ENCODE measurements around the gene DPP3.
"Not testable (repeated sequence)": the region's sequence is repeated elsewhere in the genome, so short reads cannot be mapped to it uniquely, and the experiment has no call there.

The DPP3 gene

DNA sequence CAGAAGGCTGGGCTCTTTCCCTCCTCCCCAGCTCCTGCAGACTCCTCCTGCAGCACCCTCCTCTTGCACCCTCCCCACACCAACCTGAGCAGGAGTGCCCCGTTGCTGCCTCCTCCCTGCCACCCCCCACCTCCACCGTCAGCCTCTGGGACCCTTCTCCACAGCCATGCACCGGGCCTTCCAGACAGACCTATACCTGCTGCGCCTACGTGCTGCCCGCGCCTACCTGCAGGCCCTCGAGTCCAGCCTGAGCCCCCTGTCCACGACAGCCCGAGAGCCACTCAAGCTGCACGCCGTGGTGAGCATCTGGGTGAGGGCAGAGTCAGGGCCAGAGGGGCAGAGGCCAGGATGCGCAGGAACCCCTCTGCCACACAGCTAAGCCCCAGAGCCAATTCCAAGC, 49.4 kb downstream of the DPP3 start:
- no peak overlapping the region for H3K9ac ChIP-seq
- H3K4me2 ChIP-seq: no peak overlapping the region

DNA sequence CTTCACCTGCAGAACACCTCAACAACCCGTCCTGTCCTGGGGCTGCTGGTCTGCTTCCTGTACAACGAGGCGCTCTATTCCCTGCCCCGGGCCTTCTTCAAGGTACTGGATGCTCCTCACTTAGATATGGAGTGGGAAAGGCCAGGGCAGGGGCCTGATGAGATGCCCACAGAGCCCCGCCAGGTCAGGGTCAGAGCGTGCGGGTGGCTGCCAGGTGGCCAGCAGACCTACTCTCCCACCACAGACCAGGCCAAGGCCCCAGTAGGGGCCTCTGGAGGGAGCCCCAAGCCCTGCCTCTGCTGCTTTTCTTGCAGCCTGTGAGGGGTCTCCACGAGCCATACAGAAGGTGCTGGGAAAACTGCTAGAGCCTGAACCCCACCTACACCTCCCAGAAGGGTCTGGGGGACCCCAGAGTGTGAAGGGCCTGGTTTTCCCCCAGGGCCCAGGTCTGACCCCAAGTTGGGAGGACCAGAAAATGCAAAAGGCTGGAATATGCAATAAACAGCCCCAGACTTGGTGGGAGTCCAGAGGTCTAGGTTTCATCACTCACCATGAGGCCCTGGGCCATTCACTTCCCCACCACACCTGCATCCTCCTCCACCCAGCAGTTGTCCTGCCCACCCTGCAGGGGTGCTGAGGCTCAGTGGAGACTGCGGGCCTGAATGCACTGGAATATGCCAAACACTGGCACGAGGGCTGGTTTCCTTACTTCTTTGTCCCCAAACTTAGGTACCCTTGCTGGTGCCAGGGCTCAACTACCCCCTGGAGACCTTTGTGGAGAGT, 50.9 kb downstream of the DPP3 start:
- no peak for TF ChIP-seq Cebpa-rat (IDR thresholded peaks at IDR 0.05)
- no peaks in the 10 kb centered on the region for H3K9me3 ChIP-seq (replicated peaks in 1 of 11)
- H3K27ac ChIP-seq: no peak overlapping the region
- H3K4me2 ChIP-seq: no peak overlapping the region
- H3K4me1 ChIP-seq: 0 out of 20 replicates have a peak, but pooled peaks cover 0 to 5% (median 0%) of the 10 kb centered on the region in 10 experiments
- 0 out of 22 replicates have a peak overlapping the region, but pooled peaks of 1 of the 11 experiments have one; percentile 18 for H3K9ac ChIP-seq
- H4K20me1 ChIP-seq: peaks cover 0 to 18% (median 0%) of the 10 kb centered on the region in 11 experiments; a peak in 2 of 22 replicates
- H3K36me3 ChIP-seq: peaks cover 13 to 64% (median 27%) of the 10 kb centered on the region in 11 experiments; a peak in 20 of 22 replicates
- H3K27me3 ChIP-seq: no peaks in the 10 kb centered on the region
- H3K4me3 ChIP-seq: no peak overlapping the region

More for the DNA sequence above, 49.4 kb downstream of the DPP3 start:
- TF ChIP-seq Cebpa-rat (IDR thresholded peaks at IDR 0.05): no peak
- peaks cover 0 to 18% (median 0%) of the 10 kb centered on the region in 11 experiments; a peak in 2 of 22 replicates for H4K20me1 ChIP-seq
- H3K27me3 ChIP-seq: no peaks in the 10 kb centered on the region
- no peaks in the 10 kb centered on the region for H3K9me3 ChIP-seq (replicated peaks in 1 of 11)
- H3K4me1 ChIP-seq: 0 out of 20 replicates have a peak, but pooled peaks cover 0 to 5% (median 0%) of the 10 kb centered on the region in 10 experiments
- no peak overlapping the region for H3K27ac ChIP-seq
- no peak overlapping the region for H3K4me3 ChIP-seq
- H3K36me3 ChIP-seq: peaks cover 5 to 56% (median 19%) of the 10 kb centered on the region in 11 experiments; a peak in 16 of 22 replicates

DNA sequence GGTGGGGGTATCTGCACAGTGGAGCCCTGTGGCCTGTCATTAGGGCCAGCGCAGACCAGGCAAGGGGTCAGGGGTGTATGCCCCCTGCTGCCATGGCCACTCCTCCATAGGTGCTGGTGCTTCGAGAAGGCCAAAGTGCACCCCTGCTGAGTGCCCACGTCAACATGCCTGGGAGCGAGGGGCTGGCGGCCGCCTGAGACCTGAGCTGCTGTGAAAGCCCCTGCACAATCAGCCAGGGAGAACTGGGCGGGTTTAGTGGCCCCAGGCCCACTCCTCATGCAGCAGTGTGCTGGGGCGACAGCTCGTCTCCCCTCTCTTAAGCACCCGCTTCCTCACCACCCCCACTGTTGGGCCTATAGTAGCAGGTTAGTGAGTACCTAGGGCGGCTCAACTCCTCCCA, 51.6 kb downstream of the DPP3 start:
- no peak overlapping the region for H3K27ac ChIP-seq
- no peak for TF ChIP-seq Cebpa-rat (IDR thresholded peaks at IDR 0.05)

DNA sequence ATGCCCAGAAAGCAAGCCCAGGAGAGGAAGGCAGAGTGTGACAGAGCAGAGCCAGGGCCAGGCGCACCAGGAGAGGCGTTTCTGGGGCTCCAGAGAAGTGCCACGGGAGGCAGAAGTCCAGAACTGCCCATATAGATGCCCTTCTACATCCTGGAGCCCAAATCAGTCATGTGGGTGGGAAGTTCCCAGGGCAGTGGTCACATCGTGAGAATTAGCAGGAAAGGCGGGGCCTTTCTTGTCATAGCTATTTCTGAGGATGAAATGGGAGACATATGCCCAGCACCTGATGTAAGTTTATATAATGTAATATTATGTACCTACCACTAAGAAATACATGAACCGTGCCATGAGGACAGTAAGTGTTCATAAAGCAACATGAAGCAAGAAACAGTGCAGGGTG, 52.5 kb downstream of the DPP3 start:
- peak overlapping the region in 1 of 11 experiments; percentile 31; a peak in 1 of 22 replicates for H3K9ac ChIP-seq
- H3K4me3 ChIP-seq: no peak overlapping the region
- peaks cover 19 to 62% (median 30%) of the 10 kb centered on the region in 11 experiments for H3K36me3 ChIP-seq
- TF ChIP-seq Cebpa-rat (IDR thresholded peaks at IDR 0.05): no peak
- H3K27ac ChIP-seq: no peak overlapping the region
- H3K4me2 ChIP-seq: no peak overlapping the region
- H3K4me1 ChIP-seq: 0 out of 20 replicates have a peak, but pooled peaks cover 0 to 5% (median 0%) of the 10 kb centered on the region in 10 experiments
- no peaks in the 10 kb centered on the region for H3K27me3 ChIP-seq
- no peaks in the 10 kb centered on the region for H3K9me3 ChIP-seq (replicated peaks in 1 of 11)
- peaks cover 0 to 18% (median 0%) of the 10 kb centered on the region in 11 experiments; a peak in 2 of 22 replicates for H4K20me1 ChIP-seq

More for the DNA sequence above, 51.6 kb downstream of the DPP3 start:
- Histone ChIP-seq H4K20me1 (peaks cover 0 to 18% (median 0%) of the 10 kb centered on the region in 11 experiments; a peak in 2 of 22 replicates), H3K9me3 (replicated peaks in 1 of 11) (no peaks in the 10 kb centered on the region), H3K4me3 (no peak overlapping the region), H3K27me3 (no peaks in the 10 kb centered on the region), H3K9ac (no peak overlapping the region), H3K4me1 (0 out of 20 replicates have a peak, but pooled peaks cover 0 to 5% (median 0%) of the 10 kb centered on the region in 10 experiments), H3K4me2 (no peak overlapping the region), H3K36me3 (peaks cover 17 to 64% (median 30%) of the 10 kb centered on the region in 11 experiments)

DNA sequence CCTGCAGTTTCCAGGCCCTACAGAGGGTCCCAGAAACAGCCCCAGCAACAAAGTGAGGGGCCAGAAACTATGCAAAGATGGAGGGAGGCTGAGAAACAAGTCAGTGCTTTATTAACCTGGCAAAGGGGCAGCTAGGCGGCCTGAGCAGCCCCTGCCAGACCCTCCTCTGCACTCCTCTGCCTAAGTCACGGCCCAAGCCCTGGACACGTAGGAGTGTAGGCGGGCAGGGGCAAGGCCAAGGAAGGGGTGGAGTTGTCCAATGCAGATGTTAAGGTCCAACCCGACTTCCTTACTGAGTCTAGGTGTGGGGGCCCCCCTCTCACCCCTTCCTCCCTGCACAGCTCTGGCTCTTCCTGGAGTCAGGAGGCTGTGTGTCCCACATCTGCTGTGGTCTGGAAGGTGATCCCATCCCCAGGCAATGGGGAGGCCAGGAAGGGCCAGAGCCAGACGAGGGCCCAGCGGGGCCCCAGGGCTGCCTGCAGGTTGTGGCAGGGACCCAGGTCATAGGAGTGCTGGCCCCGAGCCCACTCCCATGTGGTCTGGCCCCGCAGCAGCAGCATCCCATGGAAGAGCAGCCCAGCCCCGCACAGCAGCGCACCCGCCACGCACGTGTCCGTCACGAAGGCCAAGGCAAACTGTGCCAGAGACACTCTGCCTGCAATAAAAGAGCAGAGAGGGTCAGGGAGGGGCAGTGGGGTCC, 59.1 kb downstream of the DPP3 start:
- no peaks in the 10 kb centered on the region for H3K9me3 ChIP-seq (replicated peaks in 1 of 11)
- H4K20me1 ChIP-seq: peaks cover 0 to 30% (median 0%) of the 10 kb centered on the region in 11 experiments; a peak in 5 of 22 replicates
- H3K27me3 ChIP-seq: no peaks in the 10 kb centered on the region
- no peak overlapping the region for H3K4me2 ChIP-seq
- peak overlapping the region in 1 of 11 experiments; percentile 7; a peak in 1 of 22 replicates for H3K27ac ChIP-seq
- H3K36me3 ChIP-seq: peaks cover 51 to 85% (median 75%) of the 10 kb centered on the region in 11 experiments
- no peak for TF ChIP-seq Cebpa-rat (IDR thresholded peaks at IDR 0.05)
- H3K4me1 ChIP-seq: peaks cover 17 to 28% (median 26%) of the 10 kb centered on the region in 10 experiments
- H3K4me3 ChIP-seq: no peak overlapping the region
- H3K9ac ChIP-seq: no peak overlapping the region

DNA sequence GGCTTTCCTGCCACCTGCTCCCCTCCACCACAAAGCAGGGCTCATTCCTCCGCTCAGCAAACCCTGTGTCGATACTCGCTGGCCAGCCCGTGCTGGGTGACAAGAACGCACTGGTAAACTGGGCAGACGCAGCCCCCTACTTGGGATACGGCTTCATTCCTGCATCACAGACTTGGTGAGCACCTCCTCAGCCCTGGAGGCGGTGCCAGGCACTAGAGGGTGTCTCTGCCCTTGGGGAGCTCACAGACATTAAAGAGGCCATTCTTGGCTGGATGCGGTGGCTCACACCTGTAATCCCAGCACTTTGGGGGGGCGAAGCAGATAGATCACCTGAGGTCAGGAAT, 59.6 kb downstream of the DPP3 start:
- Histone ChIP-seq H3K27me3 (no peaks in the 10 kb centered on the region), H3K4me3 (no peak overlapping the region), H3K9ac (0 out of 22 replicates have a peak overlapping the region, but pooled peaks of 1 of the 11 experiments have one; percentile 9), H3K4me2 (no peak overlapping the region), H3K4me1 (peaks cover 22 to 33% (median 32%) of the 10 kb centered on the region in 10 experiments), H3K27ac (no peak overlapping the region), H3K36me3 (peaks cover 51 to 83% (median 73%) of the 10 kb centered on the region in 11 experiments), H3K9me3 (replicated peaks in 1 of 11) (no peaks in the 10 kb centered on the region), H4K20me1 (peaks cover 0 to 30% (median 0%) of the 10 kb centered on the region in 11 experiments; a peak in 5 of 22 replicates)
- TF ChIP-seq Cebpa-rat (IDR thresholded peaks at IDR 0.05): no peak

DNA sequence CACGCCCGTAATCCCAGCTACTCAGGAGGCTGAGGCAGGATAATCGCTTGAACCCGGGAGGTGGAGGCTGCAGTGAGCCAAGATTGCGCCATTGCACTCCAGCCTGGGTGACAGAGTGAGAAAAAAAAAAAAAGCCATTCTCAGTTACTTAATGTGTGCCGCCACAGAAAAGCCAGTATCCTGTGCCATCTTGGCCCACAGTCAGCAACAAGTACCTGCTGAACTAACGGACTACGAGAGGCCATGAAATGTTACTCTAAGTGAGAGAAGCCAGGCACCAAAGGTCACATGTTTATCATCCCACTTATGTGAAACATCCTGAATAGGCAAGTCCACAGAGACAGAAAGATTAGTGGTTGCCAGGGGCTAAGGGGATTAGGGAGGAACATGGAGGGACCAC, 60.4 kb downstream of the DPP3 start:
- not testable (repeated sequence) for H3K4me3 ChIP-seq; H3K9ac ChIP-seq; H3K27me3 ChIP-seq; H3K9me3 ChIP-seq (replicated peaks in 1 of 11); H3K4me2 ChIP-seq; H3K27ac ChIP-seq
- Histone ChIP-seq H4K20me1 (peaks cover 0 to 30% (median 0%) of the 10 kb centered on the region in 11 experiments; a peak in 5 of 22 replicates), H3K36me3 (peaks cover 49 to 76% (median 66%) of the 10 kb centered on the region in 11 experiments), H3K4me1 (peaks cover 27 to 38% (median 36%) of the 10 kb centered on the region in 10 experiments)

DNA sequence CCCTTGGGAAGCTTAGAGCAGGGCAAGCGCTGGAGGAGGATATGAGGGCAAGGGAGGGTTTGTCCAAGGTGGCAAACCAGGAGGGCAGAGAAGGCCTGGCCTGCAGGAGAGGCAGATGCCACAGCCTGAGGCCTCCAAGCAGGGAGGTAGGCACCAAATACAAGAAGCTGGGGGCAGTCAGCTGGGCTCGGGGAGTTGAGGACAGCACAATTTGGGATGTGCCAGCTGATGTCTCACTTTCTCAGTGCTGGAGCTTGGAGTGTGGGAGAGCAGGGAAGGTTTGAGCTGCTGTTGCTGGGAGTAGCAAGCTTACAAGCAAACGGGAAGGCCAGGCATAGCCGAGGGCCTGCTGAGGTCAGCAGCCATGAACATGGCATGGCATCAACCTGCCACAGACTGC, 61.7 kb downstream of the DPP3 start:
- Histone ChIP-seq H4K20me1 (peaks cover 0 to 30% (median 0%) of the 10 kb centered on the region in 11 experiments; a peak in 5 of 22 replicates), H3K27ac (0 out of 22 replicates have a peak overlapping the region, but pooled peaks of 2 of the 11 experiments have one; percentile 25 to 92), H3K4me1 (peaks cover 34 to 46% (median 43%) of the 10 kb centered on the region in 10 experiments), H3K36me3 (peaks cover 36 to 63% (median 54%) of the 10 kb centered on the region in 11 experiments), H3K9me3 (replicated peaks in 1 of 11) (no peaks in the 10 kb centered on the region), H3K9ac (peak overlapping the region in 9 of 11 experiments; percentile 10 to 98 (median 47); a peak in 5 of 22 replicates), H3K4me3 (no peak overlapping the region), H3K4me2 (peak overlapping the region in 4 of 11 experiments; percentile 82 to 99 (median 95); a peak in 6 of 22 replicates), H3K27me3 (no peaks in the 10 kb centered on the region)
- no peak for TF ChIP-seq Cebpa-rat (IDR thresholded peaks at IDR 0.05)

All from BLaER1 treated with 17β-estradiol and CSF1 and Interleukin-3, amounts not matched to agents 10 nM and 100 nM (cell line).